HG03342 (cell line): ENCODE results near the gene PERM1.
"Not testable (repeated sequence)": the region's sequence is repeated elsewhere in the genome, so short reads cannot be mapped to it uniquely, and the experiment has no call there.

ENCODE experiments used
- ATAC-seq: cut with Tn5 transposase; IDR thresholded peaks from one replicate; pipeline ENCODE4 v1.9.1; 2021; ENCODE audit warnings: mild to moderate bottlenecking, moderate library complexity; ENCODE audit not compliant: unreplicated experiment

Gene PERM1

DNA sequence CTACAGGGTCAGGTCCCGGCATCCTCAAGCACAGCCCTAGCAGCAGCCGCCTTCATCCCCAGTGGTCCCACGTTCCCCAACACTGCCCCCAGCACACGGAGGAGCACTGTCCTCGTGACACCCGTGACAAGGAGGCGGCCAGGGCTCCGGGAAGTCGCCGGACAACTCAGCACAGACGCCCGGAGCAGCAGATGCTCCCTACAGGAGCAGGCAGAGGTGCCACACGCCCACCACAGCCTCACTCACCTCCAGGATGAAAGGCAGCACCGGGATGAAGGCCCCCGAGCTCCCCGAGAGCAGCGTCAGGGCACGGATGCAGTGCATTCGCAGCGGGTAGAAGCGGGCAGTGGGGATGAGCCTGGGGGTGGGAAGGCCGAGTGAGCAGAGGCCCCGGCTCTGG is 31.0 kb downstream of the PERM1 start:
- no peak for ATAC-seq

DNA sequence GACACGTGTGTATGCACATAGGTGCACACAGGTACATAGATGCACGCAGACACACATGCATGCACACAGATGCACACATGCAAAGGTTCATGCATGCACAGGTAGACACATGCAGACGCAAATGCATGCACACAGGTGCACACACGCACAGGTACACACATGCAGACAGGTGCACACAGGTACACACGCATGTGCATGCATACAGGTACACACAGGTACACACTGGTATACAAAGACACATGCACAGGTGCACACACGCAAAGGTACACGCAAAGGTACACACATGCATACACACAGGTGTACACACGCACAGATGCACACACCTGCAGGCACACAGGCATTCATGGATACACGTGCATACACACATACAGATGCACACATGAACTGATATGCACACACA is 31.6 kb downstream of the PERM1 start:
- ATAC-seq, result no peak

DNA sequence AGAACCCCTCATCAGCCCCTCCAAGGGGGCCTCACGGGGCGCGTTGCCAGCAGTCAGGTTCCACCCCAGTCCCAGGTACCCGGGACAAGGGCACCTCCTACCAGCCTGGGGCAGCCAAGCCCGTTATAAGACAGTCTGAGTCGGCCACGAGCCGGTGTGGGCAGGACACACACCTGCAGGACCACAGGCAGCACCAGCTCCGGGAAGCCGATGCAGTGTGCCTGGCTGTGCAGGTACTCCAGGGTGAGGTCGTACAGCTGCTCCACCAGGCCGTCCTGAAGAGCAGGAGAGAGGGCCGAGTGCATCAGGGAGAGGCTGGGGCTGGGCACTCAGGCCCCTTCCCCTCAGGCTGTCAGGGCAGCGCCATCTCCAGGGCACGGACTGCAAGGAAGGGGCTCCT is 33.9 kb downstream of the PERM1 start:
- no peak for ATAC-seq

DNA sequence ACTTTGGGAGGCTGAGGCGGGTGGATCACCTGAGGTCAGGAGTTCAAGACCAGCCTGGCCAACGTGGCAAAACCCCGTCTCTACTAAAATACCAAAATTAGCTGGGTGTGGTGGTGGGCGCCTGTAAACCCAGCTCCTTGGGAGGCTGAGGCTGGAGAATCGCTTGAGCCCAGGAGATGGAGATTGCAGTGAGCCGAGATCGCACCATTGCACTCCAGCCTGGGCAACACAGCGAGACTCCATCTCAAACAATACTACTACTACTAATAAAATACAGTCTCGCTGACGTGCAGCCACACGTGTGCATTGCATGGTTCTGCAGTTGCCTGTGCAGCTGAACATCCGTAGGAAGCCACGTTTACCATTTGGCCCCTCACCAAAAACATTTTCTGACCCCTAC is 35.1 kb downstream of the PERM1 start:
- not testable (repeated sequence) for ATAC-seq

DNA sequence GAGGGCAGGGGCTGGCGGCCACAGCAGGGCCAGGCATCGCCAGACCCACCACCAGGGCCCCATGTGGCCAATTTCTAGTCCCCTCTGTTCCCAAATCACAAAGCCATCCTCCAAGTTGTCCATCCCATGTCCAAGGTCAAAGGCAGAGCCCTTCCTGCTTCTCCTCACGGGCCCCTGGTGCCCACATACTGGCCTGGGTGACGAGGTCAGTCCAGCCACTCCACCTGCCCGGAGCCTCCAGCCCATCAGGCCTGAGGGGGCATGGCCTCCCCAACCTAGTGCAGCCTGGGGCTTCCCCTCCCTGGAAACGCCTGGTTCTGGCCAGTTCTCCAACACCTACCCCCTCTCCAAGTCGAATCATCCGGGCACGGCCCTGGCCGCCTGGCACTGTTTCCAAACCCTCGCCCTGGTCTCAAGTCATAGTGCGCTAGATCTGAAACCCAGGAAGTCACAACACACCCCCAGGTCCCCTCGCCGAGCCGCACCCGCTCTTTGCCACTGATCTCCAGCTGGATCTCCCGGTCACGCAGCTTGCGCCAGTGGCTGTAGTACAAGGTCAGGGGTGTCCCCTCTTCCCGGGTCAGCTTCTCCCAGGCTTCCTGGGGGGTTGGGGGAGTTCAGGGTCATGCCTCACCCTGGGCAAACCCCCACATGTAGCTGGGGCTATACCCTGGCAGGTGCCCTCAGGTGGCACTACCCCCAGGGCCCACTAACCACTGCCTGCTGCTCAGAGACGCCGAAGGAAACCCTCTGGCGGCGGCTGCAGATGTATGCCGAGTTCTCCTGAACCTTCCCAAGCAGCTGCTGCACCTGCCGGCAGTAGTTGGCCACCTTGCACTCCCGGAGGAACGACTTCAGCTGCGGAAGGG is 36.0 kb downstream of the PERM1 start:
- ATAC-seq, result no peak

DNA sequence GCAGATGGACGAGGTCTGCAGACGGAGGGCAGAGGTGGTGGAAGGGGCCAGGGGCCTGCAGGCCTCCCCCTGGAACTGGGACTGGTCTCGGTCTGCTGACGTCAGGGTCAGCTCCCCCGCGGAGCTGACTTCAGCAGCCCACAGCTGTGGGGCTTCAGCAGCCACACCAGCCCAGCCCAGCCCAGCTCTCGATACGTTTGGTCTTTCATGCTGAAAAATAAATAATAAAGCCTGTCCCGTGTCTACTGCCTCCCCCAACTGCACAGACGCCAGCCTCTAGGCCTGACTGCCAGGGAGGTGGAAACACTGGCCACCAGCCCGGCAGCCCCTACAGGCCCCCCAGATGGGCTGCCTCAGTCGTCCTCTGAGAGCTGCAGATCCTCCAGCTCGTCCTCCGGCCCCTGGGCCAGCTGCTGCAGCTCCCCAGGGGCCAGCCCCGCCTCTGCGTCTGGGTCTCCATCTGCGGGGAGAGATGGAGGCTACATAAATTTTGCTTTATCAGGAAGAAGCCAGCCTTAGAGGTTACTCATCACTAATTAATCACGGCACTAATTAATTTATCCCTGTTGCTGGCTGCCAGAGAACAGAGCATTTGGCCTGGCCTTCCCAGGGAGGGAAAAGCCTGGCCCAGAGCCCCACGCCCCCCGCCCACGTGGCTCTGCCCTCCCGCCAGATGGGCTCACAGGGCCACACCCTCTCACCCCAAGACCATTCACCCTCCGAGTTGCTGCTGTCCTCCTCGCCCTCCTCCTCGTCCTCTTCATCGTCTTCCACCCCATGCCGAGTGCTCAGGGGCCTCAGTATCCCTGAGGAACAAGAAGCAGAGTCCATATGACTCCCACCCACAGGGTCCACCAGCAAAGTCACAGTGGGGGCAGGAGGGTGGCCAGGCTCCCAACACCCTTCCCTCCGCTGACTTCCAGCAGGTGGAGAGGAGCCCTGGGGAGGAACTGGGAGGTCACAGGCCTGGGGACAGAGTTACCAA is 37.3 kb downstream of the PERM1 start:
- ATAC-seq, result no peak

DNA sequence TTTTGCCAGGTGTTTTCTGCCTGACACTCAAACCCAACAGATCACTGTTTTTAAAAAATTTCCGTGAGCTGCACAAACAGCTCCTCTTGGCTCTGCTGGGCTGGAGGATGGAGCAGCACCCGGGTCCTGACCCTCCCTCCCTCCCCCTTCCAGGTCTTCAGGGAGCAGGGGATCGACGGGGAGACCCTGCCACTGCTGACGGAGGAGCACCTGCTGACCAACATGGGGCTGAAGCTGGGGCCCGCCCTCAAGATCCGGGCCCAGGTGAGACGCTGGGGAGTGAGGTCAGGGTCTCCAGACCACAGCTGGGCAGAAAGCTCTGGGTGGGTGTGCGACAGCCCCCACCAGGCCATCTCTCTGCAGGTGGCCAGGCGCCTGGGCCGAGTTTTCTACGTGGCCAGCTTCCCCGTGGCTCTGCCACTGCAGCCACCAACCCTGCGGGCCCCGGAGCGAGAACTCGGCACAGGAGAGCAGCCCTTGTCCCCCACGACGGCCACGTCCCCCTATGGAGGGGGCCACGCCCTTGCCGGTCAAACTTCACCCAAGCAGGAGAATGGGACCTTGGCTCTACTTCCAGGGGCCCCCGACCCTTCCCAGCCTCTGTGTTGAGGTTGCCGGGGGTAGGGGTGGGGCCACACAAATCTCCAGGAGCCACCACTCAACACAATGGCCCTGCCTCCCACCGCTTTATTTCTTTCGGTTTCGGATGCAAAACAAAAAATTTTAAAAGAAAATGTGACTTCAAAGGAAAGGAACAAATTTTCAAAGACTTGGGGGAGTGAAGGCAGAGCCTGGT is 38.1 kb downstream of the PERM1 start:
- ATAC-seq, result no peak

DNA sequence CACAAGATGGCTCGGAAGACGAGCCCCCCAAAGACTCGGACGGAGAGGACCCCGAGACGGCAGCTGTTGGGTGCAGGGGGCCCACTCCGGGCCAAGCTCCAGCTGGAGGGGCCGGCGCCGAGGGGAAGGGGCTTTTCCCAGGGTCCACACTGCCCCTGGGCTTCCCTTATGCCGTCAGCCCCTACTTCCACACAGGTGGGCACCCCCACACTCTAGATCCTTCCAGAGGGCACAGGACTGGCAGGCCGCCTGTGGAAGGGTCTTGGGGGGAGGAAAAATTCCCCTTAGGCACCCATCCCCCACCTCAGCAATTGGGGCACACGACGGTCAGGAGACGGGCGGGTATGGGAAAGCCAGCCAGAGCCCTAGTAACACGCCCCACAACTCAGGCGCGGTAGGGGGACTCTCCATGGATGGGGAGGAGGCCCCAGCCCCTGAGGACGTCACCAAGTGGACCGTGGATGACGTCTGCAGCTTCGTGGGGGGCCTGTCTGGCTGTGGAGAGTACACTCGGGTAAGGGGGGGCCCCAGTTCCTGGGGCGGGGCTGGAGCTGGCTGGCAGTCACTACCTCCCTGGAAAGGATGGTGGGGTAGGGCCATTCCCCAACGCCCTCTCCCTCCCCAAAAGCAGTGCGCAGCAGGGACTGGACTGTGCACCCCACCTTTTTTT is 38.9 kb downstream of the PERM1 start:
- ATAC-seq, result no peak

DNA sequence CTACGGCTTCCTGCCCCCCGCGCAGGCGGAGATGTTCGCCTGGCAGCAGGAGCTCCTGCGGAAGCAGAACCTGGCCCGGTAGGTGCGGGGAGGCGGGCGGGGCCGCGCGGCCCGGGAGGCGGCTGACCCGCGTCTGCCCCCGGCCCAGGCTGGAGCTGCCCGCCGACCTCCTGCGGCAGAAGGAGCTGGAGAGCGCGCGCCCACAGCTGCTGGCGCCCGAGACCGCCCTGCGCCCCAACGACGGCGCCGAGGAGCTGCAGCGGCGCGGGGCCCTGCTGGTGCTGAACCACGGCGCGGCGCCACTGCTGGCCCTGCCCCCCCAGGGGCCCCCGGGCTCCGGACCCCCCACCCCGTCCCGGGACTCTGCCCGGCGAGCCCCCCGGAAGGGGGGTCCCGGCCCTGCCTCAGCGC is 39.5 kb downstream of the PERM1 start:
- ATAC-seq, result no peak

DNA sequence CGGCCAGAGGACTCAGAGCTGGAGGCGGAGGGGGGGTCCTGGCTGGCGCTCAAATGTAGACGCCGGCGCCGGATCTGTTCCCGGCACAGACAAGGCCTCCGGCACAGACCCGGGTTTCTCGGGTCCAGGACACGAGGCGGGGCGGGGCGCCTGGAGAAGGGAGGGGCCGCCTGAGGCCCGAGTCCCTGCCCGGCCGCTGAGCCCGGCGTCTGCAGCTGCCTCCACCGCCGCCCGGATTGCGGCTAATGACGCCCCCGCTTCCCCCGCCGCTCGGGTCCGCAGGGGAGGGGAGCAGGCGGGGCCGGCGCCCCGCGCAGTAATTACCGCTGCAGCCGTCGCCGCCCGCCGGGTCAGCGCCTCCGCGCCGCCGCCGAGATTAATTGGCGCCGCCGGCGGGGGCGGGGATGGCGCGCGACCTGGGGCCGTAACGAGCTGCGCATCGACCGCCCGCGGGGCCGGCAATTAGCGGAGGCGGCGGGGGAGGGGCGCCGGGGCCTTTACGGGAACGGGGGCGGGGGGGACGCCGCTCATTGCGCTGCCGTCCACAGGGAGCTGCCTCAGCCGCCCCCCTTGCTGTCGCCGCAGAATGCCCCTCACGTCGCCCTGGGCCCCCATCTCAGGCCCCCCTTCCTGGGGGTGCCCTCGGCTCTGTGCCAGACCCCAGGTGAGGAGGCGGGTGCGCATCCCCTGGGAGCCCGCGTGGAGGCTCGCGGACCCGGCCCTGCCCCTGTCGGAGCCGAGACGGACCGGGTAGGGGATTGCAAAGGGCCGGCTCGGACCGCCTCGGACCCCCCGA is 40.1 kb downstream of the PERM1 start:
- no peak for ATAC-seq

DNA sequence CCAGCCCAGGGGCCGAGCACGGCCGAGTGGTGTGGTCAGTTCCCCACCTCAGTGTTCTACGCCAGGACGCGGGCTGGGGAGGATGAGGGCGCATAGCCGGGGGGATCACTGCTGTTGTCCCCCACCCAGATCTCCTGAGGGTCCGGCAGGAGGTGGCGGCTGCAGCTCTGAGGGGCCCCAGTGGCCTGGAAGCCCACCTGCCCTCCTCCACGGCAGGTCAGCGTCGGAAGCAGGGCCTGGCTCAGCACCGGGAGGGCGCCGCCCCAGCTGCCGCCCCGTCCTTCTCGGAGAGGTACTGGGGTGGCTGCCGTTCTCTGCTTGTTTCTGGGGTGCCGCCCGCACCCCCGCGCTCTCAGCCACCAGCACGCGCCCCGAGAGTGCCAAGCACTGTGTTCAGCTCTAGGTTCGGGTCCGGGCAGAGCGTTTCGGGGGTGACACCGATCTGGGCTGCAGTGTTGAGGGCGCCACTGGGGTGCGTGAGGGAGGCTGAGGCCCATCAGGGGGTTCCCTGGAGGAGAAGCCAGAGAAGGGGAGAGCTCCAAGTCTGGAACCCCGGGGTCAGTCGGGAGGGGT is 40.8 kb downstream of the PERM1 start:
- ATAC-seq, result no peak

DNA sequence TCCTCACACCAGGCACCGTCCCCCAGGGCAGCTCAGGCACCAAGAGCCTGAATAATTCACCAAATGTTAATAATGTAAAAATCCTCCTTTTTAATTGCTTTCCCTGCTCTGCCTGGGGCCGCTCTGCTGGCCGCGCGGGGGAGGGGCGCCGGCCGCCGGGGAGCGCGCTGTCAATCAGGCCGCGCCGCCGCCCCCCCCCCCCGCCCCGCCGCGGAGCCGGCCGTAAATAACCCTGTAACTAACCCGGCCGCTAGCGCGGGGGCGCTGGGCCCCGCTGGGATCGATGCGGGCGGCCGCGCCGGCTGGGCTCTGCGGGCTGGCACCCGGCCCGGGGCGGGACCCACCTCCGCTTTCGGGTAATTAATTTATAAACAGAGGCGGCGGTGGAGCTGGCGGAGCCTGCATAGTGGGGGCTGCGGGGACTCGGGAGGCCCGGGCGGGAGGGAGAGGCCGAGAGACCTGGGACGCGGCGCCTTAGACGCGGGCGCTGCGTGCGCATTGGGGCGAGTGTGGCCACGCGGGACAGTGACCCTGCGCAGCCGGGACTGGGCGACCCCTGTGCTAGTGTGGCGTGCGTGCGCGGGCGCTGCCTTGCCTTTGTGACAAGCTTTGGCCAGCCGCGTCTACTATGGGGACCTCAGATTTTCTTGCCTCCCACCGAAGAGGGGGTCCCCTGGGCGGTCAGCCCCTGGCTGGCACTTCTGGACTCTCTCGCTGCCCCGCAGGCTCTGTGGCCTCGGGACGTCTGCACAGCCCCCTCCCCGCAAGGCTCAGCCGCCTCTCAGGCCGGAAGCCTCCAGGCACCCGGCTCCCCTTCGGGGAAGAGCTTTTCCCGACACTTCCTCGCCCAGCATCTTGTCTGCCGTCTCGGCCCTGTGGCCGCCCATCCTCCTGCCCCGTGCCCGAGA is 41.5 kb downstream of the PERM1 start:
- ATAC-seq, result no peak

DNA sequence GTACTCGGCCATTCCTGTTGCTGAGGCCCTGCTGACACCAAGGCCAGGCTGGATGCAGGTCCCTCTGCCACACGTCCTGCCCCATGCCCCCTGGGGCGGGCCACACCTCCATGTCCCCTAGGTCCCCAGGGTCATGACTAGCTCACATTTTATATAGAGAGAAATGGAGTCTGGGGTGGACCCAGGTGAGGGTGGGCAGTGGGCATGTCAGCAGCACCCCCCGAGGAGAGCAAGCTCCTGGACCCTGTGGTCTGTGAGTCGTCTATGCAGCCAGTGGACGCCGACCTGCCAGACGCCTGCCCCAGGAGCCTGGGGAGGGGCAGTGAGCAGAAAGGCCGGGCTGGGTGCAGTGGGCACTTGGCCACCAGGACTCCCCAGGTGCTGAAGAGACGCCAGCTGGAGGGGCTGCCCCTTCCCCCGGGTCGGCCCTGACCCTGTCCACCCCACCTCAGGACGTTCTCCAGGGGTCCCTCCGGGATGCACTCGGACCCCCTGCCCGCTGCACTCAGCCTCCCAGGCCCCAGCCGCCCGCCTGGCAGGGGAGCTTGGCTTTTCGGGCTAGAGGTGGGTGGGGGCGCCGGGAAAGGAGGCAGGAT is 42.3 kb downstream of the PERM1 start:
- ATAC-seq, result no peak

DNA sequence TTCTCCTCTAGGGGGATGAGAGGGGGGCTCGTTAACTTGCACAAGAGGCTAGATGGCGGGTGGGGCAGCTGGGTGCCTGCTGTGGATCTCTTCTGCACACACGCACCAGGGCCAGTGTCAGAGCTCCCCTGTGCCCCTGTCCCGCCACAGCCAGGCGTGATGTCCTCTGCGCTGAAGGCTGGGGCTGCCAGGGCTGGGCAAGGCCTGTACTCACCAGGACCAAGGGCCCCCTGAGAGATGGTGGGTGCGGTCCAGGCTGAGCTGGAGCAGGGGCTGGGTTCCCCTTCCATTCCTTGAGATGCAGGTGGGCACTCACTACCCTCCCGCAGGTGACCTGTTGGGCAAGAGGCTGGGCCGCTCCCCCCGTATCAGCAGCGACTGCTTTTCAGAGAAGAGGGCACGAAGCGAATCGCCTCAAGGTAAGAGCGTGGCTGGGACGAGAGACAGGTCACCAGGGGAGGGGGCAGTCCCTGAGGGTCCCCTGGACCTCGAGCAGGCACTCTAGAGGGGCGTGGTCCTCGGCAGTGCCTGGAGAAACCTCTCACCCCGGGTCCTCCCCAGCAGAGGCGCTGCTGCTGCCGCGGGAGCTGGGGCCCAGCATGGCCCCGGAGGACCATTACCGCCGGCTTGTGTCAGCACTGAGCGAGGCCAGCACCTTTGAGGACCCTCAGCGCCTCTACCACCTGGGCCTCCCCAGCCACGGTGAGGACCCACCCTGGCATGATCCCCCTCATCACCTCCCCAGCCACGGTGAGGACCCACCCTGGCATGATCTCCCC is 43.0 kb downstream of the PERM1 start:
- ATAC-seq, result no peak

DNA sequence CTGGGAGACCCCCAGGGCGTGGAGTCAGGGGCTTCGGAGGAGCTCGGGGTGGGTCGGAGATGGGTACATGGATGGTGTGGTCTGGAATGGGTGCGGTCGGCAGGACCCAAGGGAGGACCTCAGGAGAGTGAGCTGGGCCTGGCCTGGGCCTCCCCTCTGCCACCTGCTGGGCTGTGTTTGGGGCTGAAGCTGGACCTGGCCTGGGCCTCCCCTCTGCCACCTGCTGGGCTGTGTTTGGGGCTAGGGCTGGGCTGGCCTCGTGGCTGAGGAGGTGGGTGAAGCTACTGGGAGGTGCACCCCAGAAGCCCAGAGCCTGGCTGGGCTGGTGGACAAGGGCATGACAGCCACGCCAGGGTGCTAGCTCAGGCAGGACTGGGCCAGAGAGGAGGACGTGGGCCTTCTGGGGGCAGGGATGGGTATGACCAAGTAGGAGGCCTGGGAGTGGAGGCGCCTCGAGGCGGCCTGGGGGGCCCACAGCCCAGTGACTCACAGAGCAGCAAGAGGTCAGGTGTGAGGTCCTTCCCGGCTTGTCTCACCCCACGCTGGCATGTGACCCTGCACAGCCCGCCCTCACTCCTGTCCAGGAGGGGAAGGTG is 43.7 kb downstream of the PERM1 start:
- ATAC-seq, result no peak

DNA sequence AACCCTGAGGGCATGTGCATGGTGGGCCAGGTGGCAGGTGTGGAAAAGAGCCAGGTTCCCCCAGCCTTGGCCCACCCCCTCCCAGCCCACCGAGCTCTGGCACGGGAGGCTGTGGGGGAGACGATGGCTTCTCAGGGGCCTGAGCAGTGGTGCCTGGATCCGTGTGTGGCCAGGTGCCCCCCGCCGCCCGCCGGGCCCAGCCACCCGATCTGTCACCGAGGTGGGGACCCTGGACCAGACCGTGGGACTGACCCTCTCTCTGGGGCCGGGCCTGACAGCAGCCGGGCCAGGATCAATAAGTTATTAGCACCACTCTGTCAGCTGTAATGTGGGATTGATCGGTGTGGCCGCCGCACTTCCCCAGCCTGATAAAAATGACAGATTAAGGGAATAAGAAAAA is 44.4 kb downstream of the PERM1 start:
- no peak for ATAC-seq
